CD14-positive monocyte (primary cell): Measurements from ENCODE around the gene PAWR. TPM values are rescaled to one million over a fixed set of nuclear protein-coding genes. Genes with fewer than 3 reads are reported as not detected.

ENCODE experiments used
- DNase-seq, 3 donors: peaks; one replicate each; pipeline ENCODE4 v3.0.0-alpha.2; 2011 to 2022
- H2AFZ ChIP-seq: 2 replicates; pipeline ENCODE4 v1.6.0; 2012; ENCODE audit warnings: mild to moderate bottlenecking, low read depth, low read length, inconsistent platforms; ENCODE audit not compliant: insufficient read depth, poor library complexity, severe bottlenecking
- H3K27ac ChIP-seq, 2 donors: 1 replicate in 1 of 2; 2 replicates in 1 of 2; pipeline ENCODE4 v1.5.1; 2012 to 2013; ENCODE audit warnings: low read length in 2 of 2, control low read depth in 1 of 2, inconsistent platforms in 1 of 2, low read depth in 1 of 2, mild to moderate bottlenecking in 1 of 2
- H3K27me3 ChIP-seq, 2 donors: one replicate each; pipeline versions ENCODE4 v1.6.0 to v1.6.1; 2011 to 2013; ENCODE audit warnings: low read length in 2 of 2; ENCODE audit not compliant: control insufficient read depth in 2 of 2, insufficient read depth in 2 of 2
- H3K36me3 ChIP-seq, 2 donors: replicated peaks in 1 of 2; 1 replicate in 1 of 2; 2 replicates in 1 of 2; pipeline versions ENCODE4 v1.5.1 to v1.6.1; 2012 to 2013; ENCODE audit warnings: low read length in 2 of 2, control low read depth in 1 of 2, inconsistent platforms in 1 of 2, mild to moderate bottlenecking in 1 of 2; ENCODE audit not compliant: insufficient read depth in 2 of 2, control insufficient read depth in 1 of 2
- H3K4me1 ChIP-seq, 2 donors: 1 replicate in 1 of 2; 2 replicates in 1 of 2; pipeline versions ENCODE4 v1.5.1 to v1.6.1; 2012 to 2013; ENCODE audit warnings: low read length in 2 of 2, control low read depth in 1 of 2, inconsistent platforms in 1 of 2, mild to moderate bottlenecking in 1 of 2, moderate library complexity in 1 of 2; ENCODE audit not compliant: insufficient read depth in 2 of 2, control insufficient read depth in 1 of 2
- H3K4me2 ChIP-seq: replicated peaks from 2 replicates; pipeline ENCODE3; 2012; ENCODE audit warnings: low read length, moderate library complexity, mild to moderate bottlenecking; ENCODE audit not compliant: poor library complexity, severe bottlenecking; ENCODE audit errors: extremely low read depth
- H3K4me3 ChIP-seq, 3 experiments: fragments of 200-600 bp in 1 of 3; sonication (generic) in 1 of 3; replicated peaks in 1 of 3; 1 replicate in 2 of 3; 2 replicates in 1 of 3; pipeline ENCODE4 v1.5.1; 2011 to 2013; ENCODE audit warnings: low read length in 3 of 3, mild to moderate bottlenecking in 3 of 3, control low read depth in 2 of 3, low read depth in 2 of 3, inconsistent platforms in 1 of 3, moderate library complexity in 1 of 3
- H3K79me2 ChIP-seq: 2 replicates; pipeline ENCODE4 v1.6.0; 2012; ENCODE audit warnings: mild to moderate bottlenecking, control low read depth, inconsistent platforms, low read length, moderate library complexity; ENCODE audit not compliant: insufficient read depth
- H3K9ac ChIP-seq: 2 replicates; pipeline ENCODE4 v1.6.0; 2017; ENCODE audit warnings: low read length, mild to moderate bottlenecking; ENCODE audit not compliant: insufficient read depth, poor library complexity, severe bottlenecking
- H3K9me3 ChIP-seq, 2 donors: replicated peaks in 1 of 2; 1 replicate in 1 of 2; 2 replicates in 1 of 2; pipeline versions ENCODE4 v1.5.1 to v1.6.1; 2012 to 2013; ENCODE audit warnings: low read length in 2 of 2, control low read depth in 1 of 2; ENCODE audit not compliant: control insufficient read depth in 1 of 2, insufficient read depth in 1 of 2
- H4K20me1 ChIP-seq: 2 replicates; pipeline ENCODE4 v1.6.0; 2012; ENCODE audit warnings: mild to moderate bottlenecking, low read length, control low read depth, moderate library complexity; ENCODE audit not compliant: insufficient read depth
- H3K27ac Mint-ChIP-seq, 7 donors: one replicate each; pipeline ENCODE4 v1.8.0; 2020; ENCODE audit warnings: mild to moderate bottlenecking in 7 of 7, mixed read lengths in 7 of 7, moderate library complexity in 6 of 7, inconsistent platforms in 2 of 7
- H3K27me3 Mint-ChIP-seq, 3 donors: one replicate each; pipeline ENCODE4 v1.8.0; 2021 to 2022; ENCODE audit warnings: low read depth in 3 of 3, mild to moderate bottlenecking in 3 of 3, mixed read lengths in 3 of 3, moderate library complexity in 3 of 3, inconsistent platforms in 1 of 3
- H3K36me3 Mint-ChIP-seq, 2 donors: one replicate each; pipeline ENCODE4 v1.8.0; 2020; ENCODE audit warnings: mixed read lengths in 2 of 2, inconsistent platforms in 1 of 2, mild to moderate bottlenecking in 1 of 2
- H3K4me1 Mint-ChIP-seq: one replicate; pipeline ENCODE4 v1.8.0; 2020; ENCODE audit warnings: mild to moderate bottlenecking, mixed read lengths
- H3K4me3 Mint-ChIP-seq, 2 donors: one replicate each; pipeline ENCODE4 v1.8.0; 2020; ENCODE audit warnings: mild to moderate bottlenecking in 2 of 2, mixed read lengths in 2 of 2, moderate library complexity in 1 of 2
- H3K9me3 Mint-ChIP-seq, 7 donors: one replicate each; pipeline ENCODE4 v1.8.0; 2020 to 2022; ENCODE audit warnings: mixed read lengths in 7 of 7, mild to moderate bottlenecking in 6 of 7, moderate library complexity in 6 of 7, inconsistent platforms in 2 of 7
- WGBS: methylation state at CpG from one replicate; pipeline ENCODE4 v1.1.5; 2013; ENCODE audit warnings: missing lambda C conversion rate; ENCODE audit not compliant: insufficient coverage; 5-methylcytosine and 5-hydroxymethylcytosine counted together
- intact Hi-C, 2 donors: fragments of 100-400 bp; cut with micrococcal nuclease; formaldehyde crosslinking; loops; one replicate each; pipeline versions ENCODE4 v1.15.0 to v1.15.1; 2023
- polyA plus RNA-seq, 3 donors: library from polyadenylated mRNA; depleted of rRNA in 1 of 3; unstranded in 2 of 3; stranded (reverse) in 1 of 3; fragments of 300-500 nt in 2 of 3; fragments of >200 nt in 1 of 3; fragmentation: Illumina TruSeq in 2 of 3; gene quantifications; 1 replicate in 2 of 3; 2 replicates in 1 of 3; pipeline ENCODE4 v1.2.3, GENCODE V29; 2012 to 2021
- TF ChIP-seq, protein P1 (sequence below): fragments of 200-600 bp; IDR thresholded peaks from one replicate; pipeline ENCODE4 v1.8.0; 2022; ENCODE audit warnings: antibody characterized with exemption, mild to moderate bottlenecking

Gene PAWR
- polyA plus RNA-seq, 3 donors, result 0.03 TPM; not detected in 1

DNA sequence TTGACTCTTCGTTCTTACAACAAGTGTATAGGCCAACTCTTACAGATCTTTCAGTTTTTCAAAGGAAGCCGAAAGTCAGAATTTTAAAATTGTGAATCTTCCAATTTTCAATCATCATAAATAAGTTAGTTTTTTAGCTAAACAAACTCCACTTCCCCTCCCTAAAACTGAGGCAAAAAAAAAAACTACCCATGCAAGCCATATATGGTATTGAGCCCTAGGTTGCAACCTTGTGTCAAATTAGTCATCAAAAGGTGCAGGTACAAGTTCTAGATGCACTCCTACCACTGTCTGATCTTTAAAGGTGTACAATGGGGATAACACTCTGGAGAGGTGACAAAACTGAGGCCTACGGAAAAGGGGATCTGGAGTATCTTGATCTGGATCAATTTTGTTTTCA lies 97.9 kb downstream of the PAWR start:
- Histone ChIP-seq H4K20me1 (no peaks in the 10 kb centered on the region), H3K27ac (no peak overlapping the region), H3K4me3 (no peak overlapping the region), H3K4me2 (no peak overlapping the region), H3K27me3 (no peaks in the 10 kb centered on the region), H3K79me2 (no peaks in the 10 kb centered on the region), H3K4me1 (no peaks in the 10 kb centered on the region), H3K9ac (no peak overlapping the region), H2AFZ (no peak overlapping the region), H3K9me3 (no peaks in the 10 kb centered on the region), H3K36me3 (no peaks in the 10 kb centered on the region)
- DNase-seq, result no peak
- intact Hi-C loops, result no loop called here
- Mint-ChIP-seq H3K36me3 (no peaks in the 10 kb centered on the region), H3K9me3 (no peaks in the 10 kb centered on the region), H3K27ac (no peak overlapping the region), H3K27me3 (peaks cover 0 to 1% (median 0%) of the 10 kb centered on the region in 3 donors), H3K4me3 (no peak overlapping the region), H3K4me1 (no peaks in the 10 kb centered on the region)
- no CpG with 5 or more reads among the region's 3 CpGs for WGBS
- TF ChIP-seq, protein P1, sequence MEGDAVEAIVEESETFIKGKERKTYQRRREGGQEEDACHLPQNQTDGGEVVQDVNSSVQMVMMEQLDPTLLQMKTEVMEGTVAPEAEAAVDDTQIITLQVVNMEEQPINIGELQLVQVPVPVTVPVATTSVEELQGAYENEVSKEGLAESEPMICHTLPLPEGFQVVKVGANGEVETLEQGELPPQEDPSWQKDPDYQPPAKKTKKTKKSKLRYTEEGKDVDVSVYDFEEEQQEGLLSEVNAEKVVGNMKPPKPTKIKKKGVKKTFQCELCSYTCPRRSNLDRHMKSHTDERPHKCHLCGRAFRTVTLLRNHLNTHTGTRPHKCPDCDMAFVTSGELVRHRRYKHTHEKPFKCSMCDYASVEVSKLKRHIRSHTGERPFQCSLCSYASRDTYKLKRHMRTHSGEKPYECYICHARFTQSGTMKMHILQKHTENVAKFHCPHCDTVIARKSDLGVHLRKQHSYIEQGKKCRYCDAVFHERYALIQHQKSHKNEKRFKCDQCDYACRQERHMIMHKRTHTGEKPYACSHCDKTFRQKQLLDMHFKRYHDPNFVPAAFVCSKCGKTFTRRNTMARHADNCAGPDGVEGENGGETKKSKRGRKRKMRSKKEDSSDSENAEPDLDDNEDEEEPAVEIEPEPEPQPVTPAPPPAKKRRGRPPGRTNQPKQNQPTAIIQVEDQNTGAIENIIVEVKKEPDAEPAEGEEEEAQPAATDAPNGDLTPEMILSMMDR, result no peak

DNA sequence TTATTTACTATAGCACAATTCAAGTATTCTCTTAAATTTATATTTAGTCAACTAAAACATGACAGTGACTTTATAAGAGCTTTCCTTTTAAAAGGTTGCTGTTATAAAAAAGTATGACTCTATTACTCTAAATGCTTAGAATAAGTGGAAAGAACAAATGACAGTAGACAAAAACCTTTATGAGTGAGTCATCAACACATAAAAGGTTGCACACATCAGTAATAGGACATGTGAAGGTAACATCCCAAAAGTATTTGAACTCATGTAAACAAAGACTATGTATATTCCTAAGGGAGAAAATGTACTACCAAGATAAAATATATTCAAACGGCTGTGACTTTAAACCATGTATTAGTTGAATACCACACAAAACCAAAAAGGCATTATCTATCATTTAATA lies 98.8 kb downstream of the PAWR start:
- H3K27ac Mint-ChIP-seq, result no peak overlapping the region
- no CpG with 5 or more reads among the region's 1 CpG for WGBS
- H4K20me1 ChIP-seq, result no peaks in the 10 kb centered on the region
- no peak overlapping the region for H3K4me3 Mint-ChIP-seq
- H3K4me1 Mint-ChIP-seq, result no peaks in the 10 kb centered on the region
- no peak overlapping the region for H3K4me3 ChIP-seq
- no peak overlapping the region for H3K27ac ChIP-seq
- intact Hi-C loops, result no loop called here
- no peak for DNase-seq
- H3K27me3 Mint-ChIP-seq, result peaks cover 0 to 1% (median 0%) of the 10 kb centered on the region in 3 donors
- no peak overlapping the region for H3K9ac ChIP-seq
- no peak overlapping the region for H3K4me2 ChIP-seq
- H2AFZ ChIP-seq, result no peak overlapping the region
- H3K36me3 ChIP-seq, result no peaks in the 10 kb centered on the region
- no peaks in the 10 kb centered on the region for H3K36me3 Mint-ChIP-seq
- TF ChIP-seq, protein P1, result no peak
- H3K9me3 Mint-ChIP-seq, result no peaks in the 10 kb centered on the region
- H3K27me3 ChIP-seq, result no peaks in the 10 kb centered on the region
- H3K4me1 ChIP-seq, result no peaks in the 10 kb centered on the region
- no peaks in the 10 kb centered on the region for H3K9me3 ChIP-seq
- no peaks in the 10 kb centered on the region for H3K79me2 ChIP-seq
